Aorta (tissue), 5 donors: ENCODE data around the gene RNF180. TPM values are rescaled to one million over a fixed set of nuclear protein-coding genes. Genes with fewer than 3 reads are reported as not detected.

ENCODE experiments used
- ATAC-seq: fragments of 200-7000 bp; cut with Tn5 transposase; one replicate; pipeline ENCODE4 v1.9.1; 2022; ENCODE audit warnings: moderate library complexity; ENCODE audit not compliant: low FRiP score
- DNase-seq, 2 donors: peaks; one replicate each; pipeline ENCODE4 v3.0.0-alpha.2; 2020
- H3K27ac ChIP-seq, 2 donors: one replicate each; pipeline ENCODE4 v1.5.1; 2013; ENCODE audit warnings: low read length in 2 of 2, mild to moderate bottlenecking in 2 of 2, moderate library complexity in 2 of 2, control low read depth in 1 of 2, inconsistent platforms in 1 of 2, low read depth in 1 of 2
- H3K27me3 ChIP-seq, 2 donors: one replicate each; pipeline ENCODE4 v1.6.1; 2013; ENCODE audit warnings: control low read depth in 1 of 2, low read length in 1 of 2, mild to moderate bottlenecking in 1 of 2, moderate library complexity in 1 of 2; ENCODE audit not compliant: insufficient read depth in 2 of 2, control insufficient read depth in 1 of 2
- H3K36me3 ChIP-seq, 2 donors: one replicate each; pipeline ENCODE4 v1.6.1; 2013; ENCODE audit warnings: control low read depth in 1 of 2, low read length in 1 of 2, mild to moderate bottlenecking in 1 of 2; ENCODE audit not compliant: insufficient read depth in 2 of 2, control insufficient read depth in 1 of 2
- H3K4me1 ChIP-seq, 2 donors: one replicate each; pipeline ENCODE4 v1.6.1; 2013; ENCODE audit warnings: low read length in 2 of 2, control low read depth in 1 of 2, mild to moderate bottlenecking in 1 of 2, moderate library complexity in 1 of 2; ENCODE audit not compliant: insufficient read depth in 2 of 2, control insufficient read depth in 1 of 2
- H3K4me3 ChIP-seq, 2 donors: one replicate each; pipeline ENCODE4 v1.5.1; 2013; ENCODE audit warnings: low read length in 2 of 2, control low read depth in 1 of 2, mild to moderate bottlenecking in 1 of 2
- H3K9me3 ChIP-seq: one replicate; pipeline ENCODE4 v1.6.1; 2013; ENCODE audit warnings: mild to moderate bottlenecking, low read length; ENCODE audit not compliant: control insufficient read depth
- WGBS, 2 donors: extraction: QIAGEN DNeasy Blood & Tissue Kit; methylation state at CpG; one replicate each; pipeline ENCODE4 v1.1.7; 2013; 5-methylcytosine and 5-hydroxymethylcytosine counted together
- intact Hi-C, 2 donors: fragments of 100-400 bp; cut with DNase I; formaldehyde crosslinking; loops; one replicate each; pipeline versions ENCODE4 v1.14.2 to v1.15.0; 2022
- polyA plus RNA-seq, 2 donors: library from polyadenylated mRNA; stranded (reverse); fragments of 200-250 nt; gene quantifications; one replicate each; pipeline ENCODE4 v1.2.3, GENCODE V29; 2013
- total RNA-seq, 2 donors: library from RNA; stranded (reverse); fragmentation: NEBNext Ultra II Directional; extraction: Animal tissue kit (Norgen Biotek cat#: 25700); gene quantifications; one replicate each; pipeline ENCODE4 v1.2.1, GENCODE V29; 2021
- donor health status: healthy with polysubstance abuse.
- donor health status: Bipolar disorder and iron deficiency.
- donor health status: DM: no; HTN: no; CAD: no.
- donor health status: DM: no; HTN: no; CAD: no.
- donor health status: DM: yes; HTN: yes; CAD: no.

Gene RNF180
- total and polyA plus RNA-seq, 4 donors: 6.1 to 44.5 (median 19.7) TPM

- DNase-seq (peak; percentile 77 to 90), ATAC-seq (peak; percentile 75)
- Histone ChIP-seq H3K27ac (no peak overlapping the region), H3K4me1 (peaks cover 0 to 1% of the 10 kb centered on the region in 2 donors), H3K9me3 (no peaks in the 10 kb centered on the region), H3K4me3 (no peak overlapping the region), H3K27me3 (no peaks in the 10 kb centered on the region), H3K36me3 (no peaks in the 10 kb centered on the region)
- WGBS, 2 donors: 9% methylated on average over 7 of the region's 7 CpGs
- intact Hi-C loops: loop anchor here (1.0 to 10.0 kb wide), 6 partner anchors 59 to 467 kb away; no protein-coding TSS in a partner anchor
These were observed 17.7 kb upstream of the RNF180 start for GRCh38 chr5:64147849-64148441.

- Histone ChIP-seq H3K4me1 (peaks cover 0 to 1% of the 10 kb centered on the region in 2 donors), H3K27me3 (no peaks in the 10 kb centered on the region), H3K36me3 (no peaks in the 10 kb centered on the region), H3K4me3 (no peak overlapping the region), H3K27ac (no peak overlapping the region), H3K9me3 (no peaks in the 10 kb centered on the region)
- no peak for DNase-seq
- intact Hi-C loops: loop anchor here (2.0 to 10.0 kb wide), 5 partner anchors 58 to 466 kb away; no protein-coding TSS in a partner anchor
- no peak for ATAC-seq
These were observed 16.4 kb upstream of the RNF180 start for GRCh38 chr5:64149268-64149667.

DNA sequence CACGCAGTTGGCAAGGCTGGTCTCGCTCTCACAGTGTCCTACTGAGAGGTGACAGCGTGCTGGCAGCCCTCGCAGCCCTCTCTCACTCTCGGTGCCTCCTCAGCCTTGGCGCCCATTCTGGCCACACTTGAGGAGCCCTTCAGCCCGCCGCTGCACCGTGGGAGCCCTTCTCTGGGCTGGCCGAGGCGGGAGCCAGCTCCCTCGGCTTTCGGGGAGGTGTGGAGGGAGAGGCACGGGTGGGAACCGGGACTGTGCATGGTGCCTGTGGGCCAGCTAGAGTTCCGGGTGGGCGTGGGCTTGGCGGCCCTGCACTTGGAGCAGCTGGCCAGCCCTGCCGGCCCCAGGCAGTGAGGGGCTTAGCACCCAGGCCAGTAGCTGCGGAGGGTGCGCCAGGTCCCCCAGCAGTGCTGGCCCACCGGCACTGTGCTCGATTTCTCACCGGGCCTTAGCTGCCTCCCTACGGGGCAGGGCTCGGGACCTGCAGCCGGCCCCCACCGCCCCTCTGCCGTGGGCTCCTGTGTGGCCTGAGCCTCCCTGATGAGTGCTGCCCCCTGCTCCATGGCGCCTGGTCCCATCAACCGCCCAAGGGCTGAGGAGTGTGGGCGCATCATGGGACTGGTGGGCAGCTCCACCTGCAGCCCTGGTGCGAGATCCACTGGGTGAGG, 15.7 kb upstream of the RNF180 start:
- no peaks in the 10 kb centered on the region for H3K9me3 ChIP-seq
- no peak overlapping the region for H3K4me3 ChIP-seq
- peaks cover 0 to 1% of the 10 kb centered on the region in 2 donors for H3K4me1 ChIP-seq
- H3K36me3 ChIP-seq: no peaks in the 10 kb centered on the region
- DNase-seq: no peak
- no peak overlapping the region for H3K27ac ChIP-seq
- H3K27me3 ChIP-seq: no peaks in the 10 kb centered on the region
- intact Hi-C loops: loop anchor here (2.0 to 10.0 kb wide), 6 partner anchors 57 to 465 kb away; partner anchors contain the start of gene RGS7BP (in 1 of the 2)
- WGBS, 2 donors: 97% methylated on average over 33 of the region's 33 CpGs
- no peak for ATAC-seq

DNA sequence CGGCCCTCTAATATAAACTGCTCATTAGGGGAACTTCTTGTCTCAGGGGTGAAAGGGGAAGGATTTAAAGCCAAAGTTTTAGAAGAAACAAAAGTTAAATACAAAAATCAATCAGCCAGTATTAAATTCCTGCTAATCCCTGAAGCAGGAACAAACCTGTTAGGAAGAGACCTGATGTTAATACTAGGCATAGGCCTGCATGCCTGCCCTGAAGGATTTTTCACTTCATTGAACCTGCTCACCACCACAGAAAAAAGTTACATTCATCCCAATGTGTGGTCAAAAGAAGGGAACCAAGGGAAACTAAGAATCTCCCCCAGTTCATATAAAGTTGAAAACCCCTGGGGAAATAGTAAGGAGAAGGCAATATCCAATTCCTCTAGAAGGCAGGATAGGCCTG, 9.4 kb upstream of the RNF180 start:
- ATAC-seq (no peak), DNase-seq (no peak)
- WGBS, 2 donors: 91 to 95% methylated on average over 1 of the region's 1 CpG
- H3K4me1 ChIP-seq: no peaks in the 10 kb centered on the region
- no peak overlapping the region for H3K4me3 ChIP-seq
- H3K9me3 ChIP-seq: no peaks in the 10 kb centered on the region
- H3K27ac ChIP-seq: no peak overlapping the region
- intact Hi-C loops: loop anchor here in 1 of 2 donors (10.0 kb wide), 1 partner anchor 349 kb away; the partner anchor contains the start of gene RGS7BP
- H3K36me3 ChIP-seq: no peaks in the 10 kb centered on the region
- H3K27me3 ChIP-seq: no peaks in the 10 kb centered on the region

GRCh38 chr5:64158827-64159226, 6.8 kb upstream of the RNF180 start:
- Histone ChIP-seq H3K27me3 (no peaks in the 10 kb centered on the region), H3K36me3 (no peaks in the 10 kb centered on the region), H3K27ac (no peak overlapping the region), H3K4me3 (no peak overlapping the region), H3K4me1 (no peaks in the 10 kb centered on the region), H3K9me3 (no peaks in the 10 kb centered on the region)
- ATAC-seq (no peak), DNase-seq (no peak)
- intact Hi-C loops: loop anchor here in 1 of 2 donors (10.0 kb wide), 1 partner anchor 346 kb away; the partner anchor contains the start of gene RGS7BP
- 97 to 100% methylated on average over 2 of the region's 2 CpGs for WGBS, 2 donors

DNA sequence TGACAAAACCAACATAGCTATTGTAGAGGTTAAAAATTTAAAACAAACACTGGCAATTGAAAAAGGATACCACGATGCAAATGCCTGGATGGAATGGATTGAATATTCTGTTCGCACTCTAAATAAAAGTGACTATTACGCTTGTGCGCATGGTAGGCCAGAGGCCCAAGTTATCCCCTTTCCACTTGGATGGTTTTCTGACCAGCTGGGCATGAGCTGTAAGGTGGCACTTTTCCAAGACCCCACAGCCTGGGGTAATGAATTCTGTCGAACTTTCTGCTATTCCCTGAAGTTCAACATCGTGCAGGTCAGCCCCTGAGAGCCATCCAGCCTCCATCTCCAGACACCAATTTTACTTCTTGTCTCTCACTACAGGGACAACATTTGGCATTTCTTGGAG, 5.4 kb upstream of the RNF180 start:
- Histone ChIP-seq H3K4me1 (no peaks in the 10 kb centered on the region), H3K9me3 (no peaks in the 10 kb centered on the region), H3K4me3 (no peak overlapping the region), H3K27me3 (no peaks in the 10 kb centered on the region), H3K36me3 (no peaks in the 10 kb centered on the region), H3K27ac (no peak overlapping the region)
- DNase-seq (no peak), ATAC-seq (no peak)
- intact Hi-C loops: loop anchor here in 1 of 2 donors (10.0 kb wide), 1 partner anchor 345 kb away; the partner anchor contains the start of gene RGS7BP
- 93 to 95% methylated on average over 6 of the region's 6 CpGs for WGBS, 2 donors

- Histone ChIP-seq H3K27me3 (no peaks in the 10 kb centered on the region), H3K36me3 (no peaks in the 10 kb centered on the region), H3K4me3 (peak overlapping the region in 1 of 2 donors; percentile 29), H3K9me3 (no peaks in the 10 kb centered on the region), H3K27ac (no peak overlapping the region), H3K4me1 (no peaks in the 10 kb centered on the region)
- no peak for ATAC-seq
- intact Hi-C loops: loop anchor here in 1 of 2 donors (10.0 kb wide), 1 partner anchor 343 kb away; the partner anchor contains the start of gene RGS7BP
- DNase-seq: no peak
- 84 to 87% methylated on average over 3 of the region's 3 CpGs for WGBS, 2 donors
These were observed 4.2 kb upstream of the RNF180 start for GRCh38 chr5:64161420-64161819.

DNA sequence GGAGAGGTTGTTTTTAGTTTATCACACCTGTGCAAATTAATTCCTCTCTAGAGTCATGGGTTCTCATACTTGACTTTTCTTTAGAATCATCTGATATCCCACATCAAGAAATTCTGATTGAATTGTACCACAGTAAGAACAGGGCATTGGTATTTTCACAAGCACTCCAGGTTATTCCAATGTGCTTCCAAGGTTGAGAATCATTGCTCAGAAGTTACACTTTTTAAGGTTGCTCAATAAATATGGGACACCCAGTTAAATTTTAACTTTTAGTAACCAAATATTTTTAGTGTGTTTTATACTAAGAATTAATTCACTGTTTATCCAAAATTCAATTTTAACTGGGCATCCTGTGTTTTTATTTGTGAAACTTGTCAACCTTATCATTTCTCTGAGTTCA, 2.5 kb upstream of the RNF180 start:
- H3K4me1 ChIP-seq: no peaks in the 10 kb centered on the region
- H3K36me3 ChIP-seq: no peaks in the 10 kb centered on the region
- intact Hi-C loops: loop anchor here in 1 of 2 donors (10.0 kb wide), 1 partner anchor 342 kb away; the partner anchor contains the start of gene RGS7BP
- ATAC-seq: no peak
- H3K9me3 ChIP-seq: no peaks in the 10 kb centered on the region
- no peak overlapping the region for H3K4me3 ChIP-seq
- DNase-seq: no peak
- peak overlapping the region in 1 of 2 donors; percentile 94 for H3K27ac ChIP-seq
- no peaks in the 10 kb centered on the region for H3K27me3 ChIP-seq
